Liver (tissue), 9 donors: Measurements from ENCODE around the gene PPM1M. TPM values are rescaled to one million over a fixed set of nuclear protein-coding genes. Genes with fewer than 3 reads are reported as not detected.

Experiments
- DNase-seq: peaks from one replicate; pipeline ENCODE4 v3.0.0-alpha.2; 2017; ENCODE audit warnings: low spot score
- H3K27ac ChIP-seq, 2 donors: one replicate each; pipeline ENCODE4 v1.7.0; 2013; ENCODE audit warnings: inconsistent platforms in 2 of 2, low read length in 2 of 2, control low read depth in 1 of 2, low read depth in 1 of 2, mild to moderate bottlenecking in 1 of 2
- H3K27me3 ChIP-seq, 4 donors: one replicate each; pipeline versions ENCODE4 v1.6.1 to v1.7.0; 2013; ENCODE audit warnings: low read length in 3 of 4, inconsistent platforms in 1 of 4, mild to moderate bottlenecking in 1 of 4, moderate library complexity in 1 of 4; ENCODE audit not compliant: control insufficient read depth in 4 of 4, insufficient read depth in 4 of 4
- H3K36me3 ChIP-seq, 4 donors: one replicate each; pipeline versions ENCODE4 v1.6.1 to v1.7.0; 2013; ENCODE audit warnings: low read length in 3 of 4, mild to moderate bottlenecking in 3 of 4, low read depth in 1 of 4, moderate library complexity in 1 of 4; ENCODE audit not compliant: control insufficient read depth in 4 of 4, insufficient read depth in 3 of 4
- H3K4me1 ChIP-seq, 4 donors: one replicate each; pipeline versions ENCODE4 v1.6.1 to v1.7.0; 2013; ENCODE audit warnings: low read length in 3 of 4, mild to moderate bottlenecking in 3 of 4, moderate library complexity in 1 of 4; ENCODE audit not compliant: control insufficient read depth in 4 of 4, insufficient read depth in 4 of 4
- H3K4me3 ChIP-seq, 3 donors: one replicate each; pipeline versions ENCODE4 v1.6.1 to v1.7.0; 2013; ENCODE audit warnings: low read length in 3 of 3, control low read depth in 1 of 3, low read depth in 1 of 3, mild to moderate bottlenecking in 1 of 3
- H3K9ac ChIP-seq, 2 donors: one replicate each; pipeline ENCODE4 v1.7.0; 2013; ENCODE audit warnings: low read length in 2 of 2, mild to moderate bottlenecking in 2 of 2, moderate library complexity in 2 of 2, control low read depth in 1 of 2, low read depth in 1 of 2
- H3K9me3 ChIP-seq, 4 donors: one replicate each; pipeline versions ENCODE4 v1.6.1 to v1.7.0; 2013; ENCODE audit warnings: low read length in 3 of 4; ENCODE audit not compliant: control insufficient read depth in 4 of 4
- ATF3 ChIP-seq: IDR thresholded peaks from 2 replicates; pipeline ENCODE4 v1.6.1; 2016; ENCODE audit warnings: antibody characterized with exemption
- CTCF ChIP-seq: fragments of 150-350 bp; IDR thresholded peaks from 2 replicates; pipeline ENCODE4 v1.5.1; 2017; ENCODE audit warnings: improper control_type of control experiment, low read depth, low read length; ENCODE audit not compliant: missing input control
- FOXA1 ChIP-seq: IDR thresholded peaks from 2 replicates; pipeline ENCODE4 v1.6.1; 2016; ENCODE audit warnings: antibody characterized with exemption
- FOXA2 ChIP-seq: IDR thresholded peaks from 2 replicates; pipeline ENCODE4 v1.6.1; 2016; ENCODE audit warnings: antibody characterized with exemption
- GABPA ChIP-seq, 2 donors: IDR thresholded peaks in 1 of 2; conservative IDR thresholded peaks in 1 of 2; 2 replicates each; pipeline ENCODE4 v1.6.1; 2016; ENCODE audit warnings: antibody characterized with exemption in 2 of 2, mild to moderate bottlenecking in 1 of 2, moderate library complexity in 1 of 2
- HNF4A ChIP-seq, 2 donors: conservative IDR thresholded peaks; 2 replicates each; pipeline ENCODE4 v1.6.1; 2016; ENCODE audit warnings: antibody characterized with exemption in 2 of 2, mild to moderate bottlenecking in 2 of 2
- HNF4G ChIP-seq: IDR thresholded peaks from 2 replicates; pipeline ENCODE4 v1.6.1; 2016; ENCODE audit warnings: antibody characterized with exemption
- JUND ChIP-seq, 2 donors: IDR thresholded peaks; 2 replicates each; pipeline ENCODE4 v1.6.1; 2016; ENCODE audit warnings: antibody characterized with exemption in 2 of 2
- MAX ChIP-seq: IDR thresholded peaks from 2 replicates; pipeline ENCODE4 v1.6.1; 2016; ENCODE audit warnings: antibody characterized with exemption
- NR2F2 ChIP-seq: IDR thresholded peaks from 2 replicates; pipeline ENCODE4 v1.6.1; 2016; ENCODE audit warnings: antibody characterized with exemption
- RAD21 ChIP-seq, 2 donors: IDR thresholded peaks; 2 replicates each; pipeline ENCODE4 v1.6.1; 2016; ENCODE audit warnings: antibody characterized with exemption in 2 of 2, mild to moderate bottlenecking in 2 of 2
- REST ChIP-seq: IDR thresholded peaks from 2 replicates; pipeline ENCODE4 v1.6.1; 2016; ENCODE audit warnings: antibody characterized with exemption, mild to moderate bottlenecking
- RXRA ChIP-seq, 2 donors: IDR thresholded peaks; 2 replicates each; pipeline ENCODE4 v1.6.1; 2017 to 2018; ENCODE audit warnings: antibody characterized with exemption in 2 of 2, mild to moderate bottlenecking in 1 of 2
- SP1 ChIP-seq: IDR thresholded peaks from 2 replicates; pipeline ENCODE4 v1.6.1; 2018; ENCODE audit warnings: antibody characterized with exemption, mild to moderate bottlenecking
- TAF1 ChIP-seq: conservative IDR thresholded peaks from 2 replicates; pipeline ENCODE4 v1.6.1; 2016; ENCODE audit warnings: antibody characterized with exemption, mild to moderate bottlenecking
- YY1 ChIP-seq: IDR thresholded peaks from 2 replicates; pipeline ENCODE4 v1.6.1; 2016; ENCODE audit warnings: antibody characterized with exemption, mild to moderate bottlenecking
- ZBTB33 ChIP-seq: IDR thresholded peaks from 2 replicates; pipeline ENCODE4 v1.6.1; 2016; ENCODE audit warnings: antibody characterized with exemption
- WGBS: extraction: QIAGEN DNeasy Blood & Tissue Kit; methylation state at CpG from one replicate; pipeline ENCODE4 v1.1.7; 2013; 5-methylcytosine and 5-hydroxymethylcytosine counted together
- polyA plus RNA-seq, 2 donors: library from polyadenylated mRNA; stranded (reverse) in 1 of 2; unstranded in 1 of 2; fragments of 200-250 nt in 1 of 2; fragments of >200 nt in 1 of 2; fragmentation: Nextera tagmentation in 1 of 2; extraction: Ambion mirVana in 1 of 2; gene quantifications; one replicate each; pipeline versions ENCODE4 v1.2.1 to v1.2.3, GENCODE V29; 2013 to 2015
- total RNA-seq, 2 donors: library from RNA; depleted of rRNA; stranded (reverse); fragments of >200 nt; gene quantifications; one replicate each; pipeline ENCODE4 v1.2.3, GENCODE V29; 2014
- donor health status: healthy.
- donor health status: healthy.
- donor health status: healthy.
- donor health status: healthy.
- donor health status: healthy.

PPM1M gene
- total and polyA plus RNA-seq, 4 donors: 2.8 to 5.5 (median 4.6) TPM

- TF ChIP-seq REST: no peak
- no peak for TF ChIP-seq NR2F2
Measured at GRCh38 chr3:52202384-52203077, 43.0 kb upstream of the PPM1M start (continued).

GRCh38 chr3:52203701-52204100 lies 41.9 kb upstream of the PPM1M start:
- H3K9ac ChIP-seq: no peak overlapping the region
- H3K4me1 ChIP-seq: peaks cover 5 to 69% (median 54%) of the 10 kb centered on the region in 4 donors
- no peaks in the 10 kb centered on the region for H3K27me3 ChIP-seq
- H3K27ac ChIP-seq: peak overlapping the region; percentile 65 to 72
- WGBS: 70% methylated on average over 1 of the region's 1 CpG
- H3K36me3 ChIP-seq: peaks cover 10 to 68% (median 60%) of the 10 kb centered on the region in 4 donors
- H3K4me3 ChIP-seq: peak overlapping the region in 1 of 3 donors; percentile 1
- no peaks in the 10 kb centered on the region for H3K9me3 ChIP-seq
- no peak for TF ChIP-seq RXRA (IDR thresholded peaks at IDR 0.05)
- no peak for TF ChIP-seq NR2F2
- no peak for TF ChIP-seq CTCF
- TF ChIP-seq FOXA2: no peak
- TF ChIP-seq JUND (IDR thresholded peaks at IDR 0.05): no peak
- no peak for TF ChIP-seq MAX
- no peak for TF ChIP-seq ZBTB33
- TF ChIP-seq HNF4A (conservative IDR thresholded peaks at IDR 0.05): no peak
- TF ChIP-seq FOXA1: no peak
- TF ChIP-seq GABPA (IDR thresholded peaks at IDR 0.05 in 1 of 2, conservative IDR thresholded peaks at IDR 0.05 in 1 of 2): no peak
- TF ChIP-seq ATF3: no peak
- TF ChIP-seq TAF1: no peak
- no peak for TF ChIP-seq SP1
- TF ChIP-seq REST: no peak
- TF ChIP-seq RAD21 (IDR thresholded peaks at IDR 0.05): no peak
- TF ChIP-seq YY1: no peak
- no peak for TF ChIP-seq HNF4G
- DNase-seq: no peak
